GM12878 (cell line): ENCODE data around the gene ARMC9.

ENCODE experiments used
- BRCA1 ChIP-seq: IDR thresholded peaks from 2 replicates; pipeline ENCODE4 v1.6.1; 2011; ENCODE audit warnings: low read depth, low read length, improper control_type of control experiment
- POLR2A ChIP-seq: IDR thresholded peaks from 2 replicates; pipeline ENCODE4 v1.6.1; 2011; ENCODE audit warnings: low read depth, mild to moderate bottlenecking, low read length
- POLR2AphosphoS5 ChIP-seq: IDR thresholded peaks from 2 replicates; pipeline ENCODE4 v1.6.1; 2011; ENCODE audit warnings: mild to moderate bottlenecking, low read length, inconsistent platforms
- SIN3A ChIP-seq: IDR thresholded peaks from 2 replicates; pipeline ENCODE4 v1.6.1; 2012; ENCODE audit warnings: low read depth, low read length, improper control_type of control experiment

GRCh38 chr2:231415029-231415428 is 216.6 kb downstream of the ARMC9 start:
- no peak for TF ChIP-seq POLR2A
- no peak for TF ChIP-seq POLR2AphosphoS5
- no peak for TF ChIP-seq SIN3A
- TF ChIP-seq BRCA1: no peak
